H1 (cell line): ENCODE data around the gene NCAPG2. TPM values are rescaled to one million over a fixed set of nuclear protein-coding genes. Genes with fewer than 3 reads are reported as not detected.

Experiments used
- CTCF ChIA-PET: fragments of 300-600 bp; sonication (Branson Sonifier 250); formaldehyde crosslinking; loops from one replicate; lab custom pipeline; 2021; ENCODE audit not compliant: partially characterized antibody; lab: Charles Lee
- POLR2A ChIA-PET: fragments of 300-600 bp; sonication (Branson Sonifier 250); formaldehyde crosslinking; loops from one replicate; lab custom pipeline; 2021; ENCODE audit warnings: inconsistent platforms; ENCODE audit not compliant: partially characterized antibody; lab: Charles Lee
- DNase-seq, 2 experiments: peaks; one replicate each; pipeline versions ENCODE4 v3.0.0 to v3.0.0-alpha.2; 2010 to 2022; ENCODE audit warnings: low spot score in 2 of 2, low read depth in 1 of 2, mixed read lengths in 1 of 2
- FAIRE-seq: peaks from 2 replicates; lab custom pipeline; 2011; peaks lifted over from hg19 to GRCh38; lab: Jason Lieb, UNC
- H2AFZ ChIP-seq: 2 replicates; pipeline ENCODE4 v1.8.1; 2012; ENCODE audit warnings: low read length, inconsistent platforms
- H2AK5ac ChIP-seq: 2 replicates; pipeline ENCODE4 v1.6.1; 2013; ENCODE audit warnings: low read depth, low read length
- H2BK120ac ChIP-seq: replicated peaks from 2 replicates; pipeline ENCODE3; 2013; ENCODE audit warnings: low read depth, low read length, inconsistent platforms
- H2BK12ac ChIP-seq: 2 replicates; pipeline ENCODE4 v1.6.1; 2013; ENCODE audit warnings: low read depth, low read length
- H2BK15ac ChIP-seq: 2 replicates; pipeline ENCODE4 v1.6.1; 2013; ENCODE audit warnings: low read length
- H2BK20ac ChIP-seq: 2 replicates; pipeline ENCODE4 v1.6.1; 2013; ENCODE audit warnings: low read length
- H2BK5ac ChIP-seq: 2 replicates; pipeline ENCODE4 v1.6.1; 2013; ENCODE audit warnings: low read depth, low read length
- H3K14ac ChIP-seq: 2 replicates; pipeline ENCODE4 v1.6.1; 2013; ENCODE audit warnings: inconsistent platforms; ENCODE audit not compliant: insufficient read length
- H3K18ac ChIP-seq: 2 replicates; pipeline ENCODE4 v1.6.1; 2013; ENCODE audit warnings: low read length; ENCODE audit errors: extremely low read depth
- H3K23ac ChIP-seq: 2 replicates; pipeline ENCODE4 v1.6.1; 2013; ENCODE audit warnings: inconsistent platforms; ENCODE audit not compliant: insufficient read length
- H3K23me2 ChIP-seq: 2 replicates; pipeline ENCODE4 v1.6.1; 2013; ENCODE audit warnings: low read depth, low read length
- H3K27ac ChIP-seq: 2 replicates; pipeline ENCODE4 v1.6.1; 2011; ENCODE audit warnings: low read depth, low read length, inconsistent platforms
- H3K27me3 ChIP-seq, 4 experiments: replicated peaks in 1 of 4; 1 replicate in 1 of 4; 2 replicates in 3 of 4; pipeline versions ENCODE4 v1.6.1 to v1.8.1; 2011 to 2013; ENCODE audit warnings: low read length in 3 of 4, mild to moderate bottlenecking in 3 of 4, inconsistent platforms in 2 of 4, mixed read lengths in 2 of 4, moderate library complexity in 1 of 4; ENCODE audit not compliant: control insufficient read depth in 3 of 4, insufficient read depth in 3 of 4; ENCODE audit errors: extremely low read depth in 1 of 4
- H3K36me3 ChIP-seq, 4 experiments: 2 replicates each; pipeline versions ENCODE4 v1.6.1 to v1.8.1; 2011 to 2013; ENCODE audit warnings: mild to moderate bottlenecking in 4 of 4, low read length in 3 of 4, moderate library complexity in 2 of 4, control low read depth in 1 of 4, inconsistent platforms in 1 of 4; ENCODE audit not compliant: insufficient read depth in 4 of 4, control insufficient read depth in 2 of 4
- H3K4ac ChIP-seq: replicated peaks from 2 replicates; pipeline ENCODE3; 2013; ENCODE audit warnings: low read length, low read depth, mixed read lengths, inconsistent platforms; ENCODE audit not compliant: insufficient read length
- H3K4me1 ChIP-seq, 4 experiments: replicated peaks in 1 of 4; 1 replicate in 1 of 4; 2 replicates in 3 of 4; pipeline versions ENCODE4 v1.6.1 to v1.8.1; 2011 to 2013; ENCODE audit warnings: low read length in 3 of 4, inconsistent platforms in 2 of 4, mixed read lengths in 1 of 4; ENCODE audit not compliant: insufficient read depth in 4 of 4, control insufficient read depth in 3 of 4
- H3K4me2 ChIP-seq, 2 experiments: 2 replicates each; pipeline versions ENCODE4 v1.6.1 to v1.8.1; 2011 to 2013; ENCODE audit warnings: low read depth in 2 of 2, low read length in 2 of 2, control low read depth in 1 of 2, inconsistent platforms in 1 of 2, mild to moderate bottlenecking in 1 of 2; ENCODE audit not compliant: insufficient read depth in 1 of 2
- H3K4me3 ChIP-seq, 4 experiments: fragments of 200-600, 300-600 bp in 1 of 4; sonication (generic), shearing (Covaris generic), sonication (Bioruptor Twin) in 1 of 4; 2 replicates each; pipeline versions ENCODE4 v1.5.1 to v1.8.1; 2011 to 2016; ENCODE audit warnings: low read length in 4 of 4, low read depth in 3 of 4, control low read depth in 2 of 4, inconsistent platforms in 2 of 4, mild to moderate bottlenecking in 2 of 4, mixed read lengths in 1 of 4, moderate library complexity in 1 of 4; ENCODE audit not compliant: insufficient read depth in 2 of 4; ENCODE audit errors: extremely low read depth in 1 of 4
- H3K56ac ChIP-seq: replicated peaks from 2 replicates; pipeline ENCODE3; 2013; ENCODE audit warnings: low read depth, mild to moderate bottlenecking, mixed read lengths, low read length, inconsistent platforms; ENCODE audit not compliant: insufficient read length
- H3K79me1 ChIP-seq: 2 replicates; pipeline ENCODE4 v1.6.1; 2013; ENCODE audit warnings: low read depth, low read length, control low read depth
- H3K79me2 ChIP-seq, 2 experiments: 2 replicates each; pipeline versions ENCODE4 v1.6.1 to v1.8.1; 2012 to 2013; ENCODE audit warnings: low read length in 2 of 2, mild to moderate bottlenecking in 2 of 2, inconsistent platforms in 1 of 2; ENCODE audit not compliant: insufficient read depth in 2 of 2, control insufficient read depth in 1 of 2
- H3K9ac ChIP-seq, 4 experiments: replicated peaks in 1 of 4; 1 replicate in 1 of 4; 2 replicates in 3 of 4; pipeline versions ENCODE4 v1.6.1 to v1.8.1; 2011 to 2013; ENCODE audit warnings: low read depth in 3 of 4, low read length in 3 of 4, control low read depth in 2 of 4, mild to moderate bottlenecking in 2 of 4, moderate library complexity in 2 of 4, inconsistent platforms in 1 of 4; ENCODE audit errors: extremely low read depth in 1 of 4
- H3K9me3 ChIP-seq, 2 experiments: 2 replicates each; pipeline versions ENCODE4 v1.6.1 to v1.8.1; 2012 to 2013; ENCODE audit warnings: mild to moderate bottlenecking in 2 of 2, moderate library complexity in 2 of 2, control low read depth in 1 of 2, inconsistent platforms in 1 of 2, low read depth in 1 of 2, low read length in 1 of 2, mixed read lengths in 1 of 2; ENCODE audit not compliant: insufficient read depth in 2 of 2
- H4K20me1 ChIP-seq, 2 experiments: replicated peaks in 1 of 2; 2 replicates each; pipeline versions ENCODE3 to v1.8.1; 2011 to 2013; ENCODE audit warnings: inconsistent platforms in 2 of 2, low read length in 2 of 2, mild to moderate bottlenecking in 1 of 2; ENCODE audit not compliant: insufficient read depth in 2 of 2, control insufficient read depth in 1 of 2
- H4K5ac ChIP-seq: 2 replicates; pipeline ENCODE4 v1.6.1; 2013; ENCODE audit warnings: low read length, low read depth, mixed read lengths, inconsistent platforms; ENCODE audit not compliant: insufficient read length
- H4K8ac ChIP-seq: 2 replicates; pipeline ENCODE4 v1.8.0; 2013; ENCODE audit warnings: mild to moderate bottlenecking, moderate library complexity, low read length, inconsistent platforms; ENCODE audit not compliant: insufficient read depth; ENCODE audit errors: extremely low read depth
- H4K91ac ChIP-seq: replicated peaks from 2 replicates; pipeline ENCODE3; 2013; ENCODE audit warnings: low read length, mixed read lengths, inconsistent platforms; ENCODE audit not compliant: insufficient read length
- BCL11A ChIP-seq, 2 experiments: IDR thresholded peaks; one replicate each; pipeline ENCODE4 v1.6.1; 2011; ENCODE audit warnings: low read depth in 2 of 2, low read length in 2 of 2, mild to moderate bottlenecking in 2 of 2
- CTCF ChIP-seq, 3 experiments: IDR thresholded peaks; 1 replicate in 2 of 3; 2 replicates in 1 of 3; pipeline versions ENCODE4 v1.5.1 to v1.6.1; 2011; ENCODE audit warnings: low read length in 3 of 3, mild to moderate bottlenecking in 3 of 3, inconsistent platforms in 2 of 3, low read depth in 1 of 3, moderate library complexity in 1 of 3; ENCODE audit not compliant: insufficient read depth in 1 of 3; ENCODE audit errors: control extremely low read depth in 1 of 3
- EGR1 ChIP-seq: IDR thresholded peaks from 2 replicates; pipeline ENCODE4 v1.6.1; 2011; ENCODE audit warnings: low read depth, low read length, borderline replicate concordance
- PHF8 ChIP-seq: fragments of 200-600 bp; sonication (generic); conservative IDR thresholded peaks from 2 replicates; pipeline ENCODE4 v1.7.1; 2012; ENCODE audit warnings: low read depth, mild to moderate bottlenecking, inconsistent platforms, low read length, moderate library complexity
- POLR2AphosphoS5 ChIP-seq: IDR thresholded peaks from 2 replicates; pipeline ENCODE4 v1.6.1; 2011; ENCODE audit warnings: low read depth, low read length
- POU5F1 ChIP-seq: IDR thresholded peaks from 2 replicates; pipeline ENCODE4 v1.6.1; 2011; ENCODE audit warnings: low read depth, mild to moderate bottlenecking, low read length, moderate library complexity
- SIN3A ChIP-seq, 2 experiments: IDR thresholded peaks in 1 of 2; conservative IDR thresholded peaks in 1 of 2; 2 replicates each; pipeline ENCODE4 v1.6.1; 2011 to 2012; ENCODE audit warnings: low read length in 2 of 2, improper control_type of control experiment in 1 of 2, low read depth in 1 of 2, mild to moderate bottlenecking in 1 of 2
- TAF7 ChIP-seq: optimal IDR thresholded peaks from 2 replicates; pipeline ENCODE3; 2011; ENCODE audit warnings: low read depth, mild to moderate bottlenecking, inconsistent platforms, low read length, moderate library complexity, borderline replicate concordance
- WGBS, 2 experiments: shearing (Covaris generic) in 1 of 2; methylation state at CpG; one replicate each; pipeline versions ENCODE4 v1.1.6 to v1.1.7; 2013 to 2015; ENCODE audit warnings: low lambda C conversion rate in 2 of 2, mixed read lengths in 2 of 2, inconsistent platforms in 1 of 2, low coverage in 1 of 2, missing lambda C conversion rate in 1 of 2; ENCODE audit not compliant: insufficient replicate concordance in 2 of 2, insufficient coverage in 1 of 2, insufficient read length in 1 of 2; ENCODE audit errors: extremely low coverage in 1 of 2, missing lambda C conversion rate in 1 of 2; 5-methylcytosine and 5-hydroxymethylcytosine counted together
- polyA plus RNA-seq, 7 experiments: library from polyadenylated mRNA; depleted of rRNA in 3 of 7; stranded (reverse) in 5 of 7; unstranded in 2 of 7; fragments of >200 nt in 5 of 7; fragments of 200-250 nt in 2 of 7; gene quantifications; 1 replicate in 5 of 7; 2 replicates in 1 of 7; 4 replicates in 1 of 7; pipeline versions ENCODE4 v1.2.1 to v1.2.3, GENCODE V29; 2011 to 2013; ENCODE audit warnings: missing spikeins in 2 of 7, mixed read lengths in 2 of 7
- total RNA-seq: library from RNA; stranded (reverse); fragmentation: NEBNext Ultra II Directional; extraction: Animal tissue kit (Norgen Biotek cat#: 25700); gene quantifications from 2 replicates; pipeline ENCODE4 v1.2.1, GENCODE V29; 2021

Gene NCAPG2
- total and polyA plus RNA-seq, 2 of the 8 experiments (the other 6 are each of a cell fraction or from before 2014, with no cell fraction given) = 49.9 to 119 TPM

DNA sequence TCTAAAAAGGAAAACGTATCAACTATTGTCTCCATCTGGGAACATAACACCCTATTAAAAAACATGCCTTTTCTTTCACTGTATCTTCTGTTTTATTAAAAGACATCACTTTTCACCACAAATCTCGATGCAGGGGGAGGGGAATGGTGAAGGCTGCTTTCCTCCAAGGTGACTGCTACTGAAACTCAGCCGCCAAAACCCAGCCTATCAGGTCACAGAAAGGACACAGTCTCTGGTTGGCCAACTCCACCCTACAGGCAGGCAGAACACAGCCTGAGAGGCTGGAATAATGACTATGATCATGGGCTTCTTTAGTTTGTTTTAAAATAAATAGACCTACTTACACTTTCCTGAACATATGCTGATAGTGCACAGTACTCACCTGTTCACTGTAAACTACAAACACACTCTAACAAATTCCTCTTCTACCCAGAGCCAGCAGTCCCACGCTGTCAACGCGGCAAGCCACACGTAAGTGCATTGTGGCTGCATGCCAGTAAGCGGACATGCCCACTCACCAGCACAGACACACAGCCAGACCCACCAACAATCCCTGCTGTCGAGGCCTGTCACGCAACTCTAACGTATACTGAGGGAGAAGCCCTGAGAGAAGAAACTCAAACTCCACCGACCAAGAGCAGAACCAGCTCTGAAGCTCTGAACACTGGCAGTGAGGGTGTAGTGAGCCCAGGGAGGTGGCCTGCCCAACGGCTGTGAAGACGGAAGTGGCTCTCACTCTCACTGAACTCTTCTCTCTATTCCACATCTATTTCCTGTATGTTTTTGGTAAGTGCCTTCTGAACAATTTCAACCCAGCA, 41.8 kb downstream of the NCAPG2 start:
- Histone ChIP-seq H2BK12ac (no peak overlapping the region), H2BK5ac (no peak overlapping the region), H3K79me1 (peaks cover 8% of the 10 kb centered on the region), H3K14ac (no peak overlapping the region), H2BK120ac (no peak overlapping the region), H3K27me3 (no peaks in the 10 kb centered on the region), H3K18ac (no peak overlapping the region), H2BK15ac (no peak overlapping the region)
- WGBS, 2 experiments = 90% methylated on average over 14 of the region's 14 CpGs; no CpG with 5 or more reads in 1 of the 2 experiments
- TF ChIP-seq SIN3A (conservative IDR thresholded peaks at IDR 0.05 in 1 of 2, IDR thresholded peaks at IDR 0.05 in 1 of 2; ENCODE audit: low read depth in 1 of 2, low read length in 2 of 2) = no peak
- no peak for TF ChIP-seq CTCF (IDR thresholded peaks at IDR 0.05; ENCODE audit: control extremely low read depth in 1 of 3, insufficient read depth in 1 of 3, low read depth in 1 of 3, low read length in 3 of 3)
- TF ChIP-seq PHF8 = no peak
- TF ChIP-seq BCL11A (IDR thresholded peaks at IDR 0.05; ENCODE audit: low read depth in 2 of 2, low read length in 2 of 2) = no peak
- no peak for TF ChIP-seq TAF7
- no peak for TF ChIP-seq POLR2AphosphoS5
- no peak for TF ChIP-seq EGR1
- TF ChIP-seq POU5F1 = no peak
- TF ChIP-seq, all 59 proteins: peak for 0
- H2AFZ ChIP-seq = no peak overlapping the region
- ChIA-PET POLR2A (no interaction called here), CTCF (interaction anchor here (1.3 kb wide), 1 partner anchor 16 kb away, joined by 5 read pairs; no protein-coding TSS in a partner anchor)
- no peak overlapping the region for H3K56ac ChIP-seq
- H3K79me2 ChIP-seq = no peaks in the 10 kb centered on the region
- no peaks in the 10 kb centered on the region for H3K9me3 ChIP-seq
- H3K4me1 ChIP-seq = no peaks in the 10 kb centered on the region
- H4K8ac ChIP-seq = no peak overlapping the region
- H2BK20ac ChIP-seq = no peak overlapping the region
- FAIRE-seq = no peak
- no peak overlapping the region for H4K5ac ChIP-seq
- no peak overlapping the region for H3K27ac ChIP-seq
- no peak overlapping the region for H3K4me2 ChIP-seq
- peaks cover 9 to 73% (median 47%) of the 10 kb centered on the region in 4 experiments for H3K36me3 ChIP-seq
- no peak overlapping the region for H3K23ac ChIP-seq
- no peak overlapping the region for H3K4me3 ChIP-seq
- peaks cover 6 to 9% of the 10 kb centered on the region in 2 experiments for H4K20me1 ChIP-seq
- no peak overlapping the region for H2AK5ac ChIP-seq
- H4K91ac ChIP-seq = no peak overlapping the region
- no peak overlapping the region for H3K9ac ChIP-seq
- H3K23me2 ChIP-seq = no peaks in the 10 kb centered on the region; the same call in 1 of the 2 replicates
- H3K4ac ChIP-seq = no peak overlapping the region
- DNase-seq = no peak
